ENCODE measurements around the gene GANAB.

DNA sequence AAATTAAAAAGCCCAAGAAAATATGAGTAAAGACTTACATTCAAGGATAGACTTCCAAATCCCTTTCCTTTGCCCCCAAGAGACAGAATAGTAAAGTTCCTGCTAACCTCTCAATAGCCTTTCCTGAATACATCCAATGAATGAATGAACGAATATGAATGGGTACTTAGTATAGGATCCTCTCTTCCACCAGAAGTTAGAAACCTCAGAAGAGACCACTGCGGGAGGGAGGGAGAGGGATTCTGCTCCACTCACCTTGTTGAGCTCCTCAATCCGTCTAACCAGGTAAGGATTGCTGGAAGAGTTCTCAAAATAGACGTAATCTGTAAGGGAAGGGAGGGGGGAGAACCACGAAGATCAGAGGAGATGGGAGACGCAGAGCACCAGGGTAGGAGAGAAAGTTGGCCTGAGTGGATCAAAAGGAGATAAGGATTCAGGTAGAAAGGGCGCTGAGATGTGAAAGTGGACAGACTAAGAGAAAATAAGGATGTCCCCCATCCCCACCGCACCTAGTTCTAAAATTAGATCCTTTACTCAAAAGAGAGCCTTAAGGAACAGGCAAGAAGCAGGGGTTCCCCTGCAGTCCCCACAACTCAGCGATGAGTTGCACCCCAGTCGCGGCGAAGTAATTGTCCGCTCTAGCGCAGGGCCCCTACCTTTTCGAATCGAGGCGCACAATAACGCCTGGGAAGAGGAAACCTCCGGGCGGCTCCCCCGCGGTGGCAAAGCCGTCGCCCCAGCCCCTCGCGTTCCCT, 45.9 kb downstream of the GANAB start:
- TF ChIP-seq, protein P1, sequence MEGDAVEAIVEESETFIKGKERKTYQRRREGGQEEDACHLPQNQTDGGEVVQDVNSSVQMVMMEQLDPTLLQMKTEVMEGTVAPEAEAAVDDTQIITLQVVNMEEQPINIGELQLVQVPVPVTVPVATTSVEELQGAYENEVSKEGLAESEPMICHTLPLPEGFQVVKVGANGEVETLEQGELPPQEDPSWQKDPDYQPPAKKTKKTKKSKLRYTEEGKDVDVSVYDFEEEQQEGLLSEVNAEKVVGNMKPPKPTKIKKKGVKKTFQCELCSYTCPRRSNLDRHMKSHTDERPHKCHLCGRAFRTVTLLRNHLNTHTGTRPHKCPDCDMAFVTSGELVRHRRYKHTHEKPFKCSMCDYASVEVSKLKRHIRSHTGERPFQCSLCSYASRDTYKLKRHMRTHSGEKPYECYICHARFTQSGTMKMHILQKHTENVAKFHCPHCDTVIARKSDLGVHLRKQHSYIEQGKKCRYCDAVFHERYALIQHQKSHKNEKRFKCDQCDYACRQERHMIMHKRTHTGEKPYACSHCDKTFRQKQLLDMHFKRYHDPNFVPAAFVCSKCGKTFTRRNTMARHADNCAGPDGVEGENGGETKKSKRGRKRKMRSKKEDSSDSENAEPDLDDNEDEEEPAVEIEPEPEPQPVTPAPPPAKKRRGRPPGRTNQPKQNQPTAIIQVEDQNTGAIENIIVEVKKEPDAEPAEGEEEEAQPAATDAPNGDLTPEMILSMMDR (IDR thresholded peaks at IDR 0.05) = no peak
- TF ChIP-seq POLR2A (IDR thresholded peaks at IDR 0.05; ENCODE audit: low read depth) (no peak), POLR2AphosphoS5 (IDR thresholded peaks at IDR 0.05) (no peak), EP300 (IDR thresholded peaks at IDR 0.05) (no peak)
